SKM-1 (cell line): ENCODE measurements around the gene CEP131.

ENCODE experiments used
- DNase-seq: peaks from one replicate; lab custom pipeline; 2025; ENCODE audit not compliant: unreplicated experiment; lab: John Stamatoyannopoulos, UW

Gene CEP131

GRCh38 chr17:81170727-81171494, 51.9 kb downstream of the CEP131 start:
- no peak for DNase-seq

DNA sequence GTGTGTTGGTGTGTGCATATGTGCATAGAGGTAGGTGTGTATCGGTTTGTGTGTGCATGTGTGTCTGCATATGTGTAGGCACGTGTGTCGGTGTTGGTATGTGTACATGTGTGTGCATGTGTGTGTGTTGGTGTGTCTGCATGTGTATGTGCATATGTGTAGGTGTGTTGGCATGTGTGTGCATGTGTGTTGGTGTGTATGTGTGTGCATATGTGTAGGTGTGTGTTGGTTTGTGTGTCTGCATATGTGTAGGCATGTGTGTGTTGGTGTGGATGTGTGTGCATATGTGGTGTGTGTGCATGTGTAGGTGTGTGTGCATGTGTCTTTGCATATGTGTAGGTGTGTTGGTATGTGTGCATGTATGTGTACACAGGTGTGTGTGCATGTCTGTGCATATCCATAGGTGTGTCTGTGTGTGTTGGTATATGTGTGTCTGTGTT, 52.9 kb downstream of the CEP131 start:
- DNase-seq: no peak

DNA sequence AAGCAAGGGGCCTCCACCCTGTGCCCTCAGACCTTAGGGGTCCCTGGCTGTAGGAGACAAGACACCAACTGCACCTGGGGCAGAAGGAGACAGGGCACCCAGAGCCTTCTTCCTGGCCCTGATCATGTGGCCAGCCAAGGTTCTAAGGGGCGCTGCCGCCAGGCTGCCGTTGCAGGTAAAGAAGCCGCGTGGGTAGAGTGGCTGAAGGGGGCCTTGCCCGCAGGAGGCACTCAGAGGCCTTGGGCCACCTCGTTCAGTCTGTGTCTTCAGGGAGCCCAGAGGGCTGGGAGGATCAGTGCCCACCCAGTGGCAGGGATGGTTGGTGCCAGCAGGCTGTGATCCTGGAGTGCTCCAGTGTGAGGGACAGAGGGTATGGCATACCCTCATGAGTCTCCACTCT, 55.1 kb downstream of the CEP131 start:
- no peak for DNase-seq

DNA sequence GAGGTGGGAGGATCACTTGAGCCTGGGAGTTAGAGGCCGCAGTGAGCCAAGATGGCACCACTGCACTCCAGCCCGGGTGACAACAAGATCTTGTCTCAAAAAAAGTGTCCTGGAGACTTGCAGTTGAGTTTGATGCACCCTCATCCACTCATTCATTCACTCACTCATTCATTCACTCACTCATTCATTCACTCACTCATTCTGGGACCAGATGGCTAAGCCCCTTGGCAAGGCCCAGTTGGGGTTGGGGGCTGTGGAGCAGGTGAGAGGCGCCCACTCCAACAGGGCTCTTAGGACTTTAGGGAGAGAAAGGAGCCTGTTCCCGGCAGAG, 55.6 kb downstream of the CEP131 start:
- no peak for DNase-seq

DNA sequence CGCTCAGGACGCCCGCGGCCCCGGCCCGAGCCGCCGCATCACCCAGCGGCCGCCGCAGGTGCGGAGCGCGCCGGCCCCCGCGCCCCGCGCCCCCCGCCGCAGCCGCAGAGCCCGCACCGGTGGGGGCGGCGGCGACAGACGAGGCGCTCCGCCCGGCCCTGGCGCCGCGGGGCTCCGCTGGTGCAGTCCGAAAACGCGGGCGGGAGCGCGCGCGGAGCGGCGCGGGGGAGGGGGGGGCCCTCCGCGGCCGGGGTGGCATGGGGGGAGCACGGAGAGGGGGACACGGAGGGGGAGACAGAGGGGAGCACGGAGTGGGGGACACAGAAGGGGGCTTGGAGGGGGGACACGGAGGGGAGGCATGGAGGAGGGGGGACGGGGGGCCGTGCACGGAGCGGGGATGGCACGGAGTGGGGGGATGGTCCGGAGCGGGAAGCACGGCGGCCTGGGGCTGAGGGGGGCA, 56.7 kb downstream of the CEP131 start, which contains the start of gene AATK:
TSS of gene AATK (minus strand) at position 189 of the 460 bp plus-strand sequence. CDS start 229 bp downstream, outside the sequence.
- no peak for DNase-seq

GRCh38 chr17:81165246-81166032, 57.3 kb downstream of the CEP131 start, which contains the start of gene PVALEF:
Gene PVALEF, plus strand, starts transcription at chr17:81165507. Its CDS starts 15,720 bp downstream, at chr17:81181227.
- DNase-seq: no peak

DNA sequence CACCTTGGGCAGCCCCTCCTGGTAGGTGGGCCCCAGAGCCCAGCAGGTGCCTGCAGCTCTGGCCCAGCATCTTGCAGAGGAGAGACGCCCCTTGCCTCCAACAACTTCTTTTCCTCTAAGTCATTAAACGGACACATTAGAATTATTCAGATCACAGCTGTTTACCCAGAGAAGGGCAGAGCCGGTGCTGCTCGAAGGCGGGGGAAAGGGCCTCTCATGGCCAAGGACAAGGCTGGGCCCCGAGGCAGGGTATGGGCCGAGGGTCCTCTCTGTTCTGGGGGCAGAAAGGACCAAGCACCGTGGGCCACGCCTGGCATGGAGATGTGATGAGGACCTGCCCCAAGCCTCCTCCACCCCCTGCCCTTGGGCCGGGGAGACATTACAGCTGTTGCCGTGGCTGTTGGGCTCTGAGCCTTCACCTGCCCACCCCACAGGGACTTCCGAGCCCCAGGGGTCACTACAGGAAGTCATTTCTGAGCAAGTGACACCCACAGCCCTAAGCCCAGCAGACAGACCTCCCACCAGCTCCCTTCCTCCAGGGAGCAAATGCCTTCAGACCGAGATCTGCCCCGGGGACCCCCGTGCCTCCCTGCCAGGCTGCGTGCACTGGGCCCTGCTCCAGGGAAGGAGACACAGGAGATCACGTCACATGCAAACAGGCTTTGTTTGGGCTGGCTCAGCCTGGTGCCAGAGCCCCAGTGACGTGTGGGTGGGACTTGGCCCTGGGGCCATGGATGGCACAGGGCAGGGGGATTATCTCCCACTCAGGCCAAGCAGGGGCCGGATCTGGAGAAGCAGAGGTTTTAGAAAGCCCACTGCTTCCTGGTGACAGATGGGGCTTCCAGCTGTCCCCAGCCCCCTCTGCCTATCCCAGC, 58.2 kb downstream of the CEP131 start:
- DNase-seq: no peak

DNA sequence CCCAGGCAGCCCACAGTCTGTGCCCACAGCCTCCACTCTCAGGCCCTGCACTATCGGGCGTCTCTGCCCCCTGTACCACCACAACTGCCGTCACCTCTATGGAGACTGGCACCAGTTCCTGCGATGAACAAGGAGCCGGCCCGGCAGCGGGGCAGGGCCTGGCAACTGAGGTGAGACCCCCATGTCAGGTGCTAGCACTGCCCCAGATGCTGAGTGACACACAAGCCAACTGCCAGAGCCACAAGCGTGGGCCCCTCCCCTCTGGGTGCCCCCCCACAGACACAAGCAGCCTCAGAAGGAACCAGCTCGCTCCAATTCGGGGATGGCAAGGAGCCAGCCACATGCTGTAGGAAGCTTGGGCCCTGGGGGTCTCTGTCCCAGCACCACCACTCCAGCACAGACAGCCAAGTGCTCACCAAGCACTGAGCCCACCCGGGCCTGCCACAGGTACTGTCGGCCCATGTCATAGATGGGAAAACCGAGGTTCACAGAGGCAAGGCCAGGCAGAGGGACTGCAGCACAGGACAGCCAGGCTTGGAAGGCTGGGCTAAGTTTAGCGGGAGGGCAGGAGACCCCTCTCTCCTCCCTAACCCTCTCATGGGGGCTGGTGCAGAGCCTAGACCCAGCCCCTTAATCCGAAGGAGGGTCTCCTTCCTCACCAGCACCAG, 58.9 kb downstream of the CEP131 start:
- DNase-seq: no peak

DNA sequence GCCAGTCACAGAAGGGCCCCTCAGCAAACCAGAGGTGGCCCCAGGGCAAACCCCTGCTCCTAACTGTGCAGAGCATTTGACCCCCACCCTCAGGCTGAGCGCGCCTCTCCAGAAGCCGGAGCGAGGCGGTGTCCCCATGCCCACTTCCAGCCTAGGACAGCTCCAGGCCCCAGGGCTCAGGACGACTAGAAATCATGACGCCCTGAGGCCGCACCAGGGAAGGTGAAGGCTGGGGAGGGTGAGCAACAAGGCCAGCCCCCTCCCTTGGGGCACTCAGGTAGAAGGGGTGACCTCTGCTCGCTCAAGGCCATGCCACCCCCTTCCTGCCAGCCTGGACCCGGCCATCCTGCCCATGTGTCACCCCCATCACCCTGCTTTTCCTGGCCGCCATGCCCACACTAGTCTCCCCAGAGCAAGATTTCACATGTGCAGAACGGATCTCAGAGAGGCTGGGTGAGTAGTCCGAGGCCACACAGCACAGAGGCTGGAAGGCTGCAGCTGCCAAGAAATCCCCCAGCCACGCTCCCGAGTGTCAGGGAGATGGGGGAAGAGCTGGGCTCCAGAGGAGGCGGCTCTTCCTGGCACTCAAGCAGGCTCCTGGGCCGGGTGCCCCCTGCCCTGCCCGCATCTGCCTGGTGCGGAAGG, 59.6 kb downstream of the CEP131 start:
- no peak for DNase-seq

DNA sequence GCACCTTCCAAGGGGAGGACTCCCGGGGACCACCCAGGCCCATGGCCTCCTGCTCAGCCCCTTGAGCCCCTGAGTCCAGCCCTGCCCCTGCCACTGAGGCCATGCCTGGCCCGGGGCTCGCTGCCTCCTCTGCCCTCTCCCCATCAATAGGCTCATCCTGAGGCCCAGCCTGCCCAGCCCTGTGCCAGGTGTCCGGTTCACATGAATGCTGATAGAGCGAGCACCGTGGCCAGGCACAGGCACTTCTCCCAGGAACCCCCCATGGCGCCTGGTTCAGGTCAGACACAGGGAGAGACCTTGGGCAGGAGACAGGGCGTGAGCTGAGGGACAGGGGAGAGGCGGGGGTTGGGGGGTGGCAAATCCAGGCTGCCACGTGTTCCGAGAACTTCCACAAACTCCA, 60.3 kb downstream of the CEP131 start:
- DNase-seq: no peak

GRCh38 chr17:81161972-81162371, 60.8 kb downstream of the CEP131 start:
- no peak for DNase-seq

- DNase-seq: no peak
These were observed 61.2 kb downstream of the CEP131 start for GRCh38 chr17:81161536-81161935.

- no peak for DNase-seq
These were observed 61.9 kb downstream of the CEP131 start for GRCh38 chr17:81160747-81161453.

- no peak for DNase-seq
These were observed 62.5 kb downstream of the CEP131 start for GRCh38 chr17:81160306-81160705.

GRCh38 chr17:81159611-81160265, 63.0 kb downstream of the CEP131 start:
- DNase-seq: no peak

DNA sequence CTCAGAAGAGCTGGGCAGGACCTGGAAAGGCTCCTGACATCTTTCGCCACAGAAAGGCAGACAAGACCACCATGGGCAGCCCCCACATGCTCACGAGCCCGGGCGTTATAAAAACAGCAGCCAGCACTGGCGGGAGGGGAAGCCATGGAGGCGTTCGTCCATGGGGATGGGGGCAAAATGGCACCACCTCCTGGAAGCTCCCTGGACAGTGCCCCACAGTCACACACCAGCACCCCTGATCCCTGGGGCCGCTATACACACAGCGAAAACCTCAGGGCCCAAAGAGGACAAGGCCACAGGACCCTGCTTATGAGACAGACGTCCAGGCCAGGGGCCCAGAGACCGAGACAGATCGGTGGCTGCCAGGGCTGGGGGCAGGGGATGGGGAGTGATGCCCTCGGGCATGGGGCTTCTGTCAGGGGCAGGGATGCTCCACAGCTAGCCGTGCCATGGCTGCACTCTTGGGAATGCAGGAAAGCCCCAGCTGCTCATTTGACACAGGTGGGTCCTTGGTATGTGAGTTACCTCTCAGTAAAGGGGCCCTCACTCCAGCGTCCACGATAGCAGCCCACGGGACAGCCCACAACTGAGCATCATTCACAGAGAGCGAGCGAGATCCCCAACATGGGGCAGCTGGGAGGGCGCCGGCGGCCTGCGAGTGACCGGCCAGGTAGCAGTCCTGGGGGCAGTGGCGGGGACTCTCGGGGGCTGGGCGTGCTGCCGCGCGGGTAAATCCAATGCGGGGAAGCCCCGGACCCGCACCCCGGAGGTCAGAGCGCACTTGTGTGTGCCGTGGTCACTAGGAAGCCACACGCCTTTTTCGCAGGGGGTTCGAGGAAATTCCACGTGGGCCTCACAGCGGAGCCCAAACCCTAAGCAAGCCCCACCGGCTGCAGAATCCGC, 63.8 kb downstream of the CEP131 start:
- no peak for DNase-seq

- DNase-seq: no peak
These were observed 64.7 kb downstream of the CEP131 start for GRCh38 chr17:81157848-81158687.
